ENCODE measurements around the gene ZNF750.

DNA sequence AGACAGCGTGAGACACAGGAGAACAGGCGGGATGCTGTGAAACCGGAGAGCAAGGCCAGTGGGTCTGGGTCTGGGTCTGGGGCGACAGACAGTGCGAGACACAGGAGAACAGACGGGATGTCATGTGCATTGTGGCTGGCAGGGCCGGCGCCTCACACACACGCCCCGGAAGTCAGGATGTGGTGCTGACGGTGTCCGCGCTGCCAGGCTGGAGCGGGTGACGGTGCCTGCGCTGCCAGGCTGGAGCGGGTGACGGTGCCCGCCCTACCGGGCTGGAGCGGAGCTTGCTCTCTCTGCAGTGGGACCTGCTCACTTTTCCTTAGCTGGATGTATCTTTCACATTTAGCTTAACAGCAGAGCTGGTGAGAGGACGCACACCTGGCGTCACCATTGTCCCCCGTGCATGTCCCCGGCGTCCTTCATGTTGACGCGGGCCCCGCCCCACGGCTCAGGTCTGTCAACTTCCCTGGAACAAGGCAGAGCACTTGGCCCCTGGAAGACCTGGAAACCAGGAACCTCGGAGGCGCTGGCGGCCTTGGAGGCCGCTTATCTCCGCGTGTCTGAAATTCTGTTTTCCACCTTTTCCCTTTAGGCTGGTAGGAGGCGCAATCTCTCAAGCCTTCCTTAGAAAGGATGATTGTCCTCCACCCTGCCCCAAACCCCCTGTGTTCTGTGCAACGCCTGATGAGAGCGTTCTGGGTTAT, 43.0 kb upstream of the ZNF750 start:
- TF ChIP-seq CTCF (IDR thresholded peaks at IDR 0.05) = no peak
- no peak for TF ChIP-seq POLR2A (IDR thresholded peaks at IDR 0.05)
- no peak for TF ChIP-seq POLR2AphosphoS5 (IDR thresholded peaks at IDR 0.05)
